DOHH2 (cell line): ENCODE results near the gene NMRK1.

ENCODE experiments used
- EZH2phosphoT487 ChIP-seq: fragments of 200-600 bp; sonication (generic); IDR thresholded peaks from 2 replicates; pipeline ENCODE4 v1.6.1; 2017; ENCODE audit warnings: borderline replicate concordance, mild to moderate bottlenecking, antibody characterized with exemption, low read length, moderate library complexity, mixed read lengths
- TF ChIP-seq, protein P1 (sequence below): fragments of 200-600 bp; sonication (generic); IDR thresholded peaks from one replicate; pipeline ENCODE4 v1.5.1; 2014; ENCODE audit warnings: antibody characterized with exemption, mild to moderate bottlenecking, low read depth, low read length; ENCODE audit not compliant: poor library complexity, severe bottlenecking

GRCh38 chr9:75036793-75037192, 51.2 kb downstream of the NMRK1 start:
- TF ChIP-seq, protein P1, sequence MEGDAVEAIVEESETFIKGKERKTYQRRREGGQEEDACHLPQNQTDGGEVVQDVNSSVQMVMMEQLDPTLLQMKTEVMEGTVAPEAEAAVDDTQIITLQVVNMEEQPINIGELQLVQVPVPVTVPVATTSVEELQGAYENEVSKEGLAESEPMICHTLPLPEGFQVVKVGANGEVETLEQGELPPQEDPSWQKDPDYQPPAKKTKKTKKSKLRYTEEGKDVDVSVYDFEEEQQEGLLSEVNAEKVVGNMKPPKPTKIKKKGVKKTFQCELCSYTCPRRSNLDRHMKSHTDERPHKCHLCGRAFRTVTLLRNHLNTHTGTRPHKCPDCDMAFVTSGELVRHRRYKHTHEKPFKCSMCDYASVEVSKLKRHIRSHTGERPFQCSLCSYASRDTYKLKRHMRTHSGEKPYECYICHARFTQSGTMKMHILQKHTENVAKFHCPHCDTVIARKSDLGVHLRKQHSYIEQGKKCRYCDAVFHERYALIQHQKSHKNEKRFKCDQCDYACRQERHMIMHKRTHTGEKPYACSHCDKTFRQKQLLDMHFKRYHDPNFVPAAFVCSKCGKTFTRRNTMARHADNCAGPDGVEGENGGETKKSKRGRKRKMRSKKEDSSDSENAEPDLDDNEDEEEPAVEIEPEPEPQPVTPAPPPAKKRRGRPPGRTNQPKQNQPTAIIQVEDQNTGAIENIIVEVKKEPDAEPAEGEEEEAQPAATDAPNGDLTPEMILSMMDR: no peak
- no peak for TF ChIP-seq EZH2phosphoT487
